SU-DHL-6 (cell line): ENCODE results near the gene ZMYND8.
"Not testable (repeated sequence)": the region's sequence is repeated elsewhere in the genome, so short reads cannot be mapped to it uniquely, and the experiment has no call there.

Experiments used
- H2AFZ ChIP-seq: fragments of 200-600 bp; sonication (generic); 2 replicates; pipeline ENCODE4 v1.6.1; 2014; ENCODE audit warnings: low read depth, mild to moderate bottlenecking, moderate library complexity, mixed read lengths, antibody characterized with exemption, low read length; ENCODE audit not compliant: severe bottlenecking
- H3F3A ChIP-seq: fragments of 200-600 bp; shearing (Covaris generic); 2 replicates; pipeline ENCODE4 v1.6.0; 2016; ENCODE audit warnings: antibody characterized with exemption, mild to moderate bottlenecking; ENCODE audit not compliant: insufficient read depth
- H3K27ac ChIP-seq: fragments of 200-600 bp; sonication (generic); 2 replicates; pipeline ENCODE4 v1.5.1; 2016; ENCODE audit warnings: low read depth, mild to moderate bottlenecking, low read length, moderate library complexity, mixed read lengths
- H3K27me3 ChIP-seq: fragments of 200-600 bp; sonication (generic), shearing (Covaris generic); 2 replicates; pipeline ENCODE4 v1.6.0; 2014; ENCODE audit warnings: mild to moderate bottlenecking, low read length
- H3K36me3 ChIP-seq: fragments of 200-600 bp; sonication (generic); 2 replicates; pipeline ENCODE4 v1.6.1; 2014; ENCODE audit warnings: mild to moderate bottlenecking, low read length, mixed read lengths
- H3K4me2 ChIP-seq: fragments of 300-600, 200-600 bp; shearing (Covaris generic), sonication (generic); 2 replicates; pipeline ENCODE4 v1.6.0; 2014; ENCODE audit warnings: low read length, low read depth, mild to moderate bottlenecking; ENCODE audit not compliant: poor library complexity, severe bottlenecking
- H3K4me3 ChIP-seq: fragments of 200-600 bp; sonication (generic); 2 replicates; pipeline ENCODE4 v1.5.1; 2014; ENCODE audit warnings: antibody characterized with exemption, low read length, mild to moderate bottlenecking, mixed read lengths; ENCODE audit not compliant: insufficient read depth, poor library complexity, severe bottlenecking
- H3K79me2 ChIP-seq: fragments of 200-600 bp; sonication (generic); 2 replicates; pipeline ENCODE4 v1.6.1; 2014; ENCODE audit warnings: mild to moderate bottlenecking, low read length, moderate library complexity; ENCODE audit not compliant: insufficient read depth
- H3K9ac ChIP-seq: fragments of 200-600 bp; sonication (generic); 2 replicates; pipeline ENCODE4 v1.7.0; 2014; ENCODE audit warnings: mild to moderate bottlenecking, low read length
- H3K9me2 ChIP-seq: fragments of 200-600 bp; sonication (generic); replicated peaks from 2 replicates; pipeline ENCODE4 v1.6.1; 2014; ENCODE audit warnings: low read length; ENCODE audit not compliant: insufficient read depth
- H3K9me3 ChIP-seq: fragments of 200-600 bp; sonication (generic); 2 replicates; pipeline ENCODE4 v1.6.1; 2014; ENCODE audit warnings: low read length, mixed read lengths; ENCODE audit not compliant: insufficient read depth
- H4K20me1 ChIP-seq: fragments of 200-600 bp; sonication (generic); 2 replicates; pipeline ENCODE4 v1.6.1; 2014; ENCODE audit warnings: low read depth, mild to moderate bottlenecking, antibody characterized with exemption, low read length, moderate library complexity, mixed read lengths
- EZH2phosphoT487 ChIP-seq: fragments of 200-600 bp; sonication (generic), shearing (Covaris generic); conservative IDR thresholded peaks from 2 replicates; pipeline ENCODE4 v1.6.1; 2018; ENCODE audit warnings: mild to moderate bottlenecking, antibody characterized with exemption, low read length, moderate library complexity, mixed read lengths
- TF ChIP-seq, protein P1 (sequence below): fragments of 200-600 bp; sonication (generic); IDR thresholded peaks from one replicate; pipeline ENCODE4 v1.5.1; 2017; ENCODE audit warnings: antibody characterized with exemption, mild to moderate bottlenecking, low read length, moderate library complexity; ENCODE audit not compliant: insufficient read depth, poor library complexity, severe bottlenecking

Gene ZMYND8

DNA sequence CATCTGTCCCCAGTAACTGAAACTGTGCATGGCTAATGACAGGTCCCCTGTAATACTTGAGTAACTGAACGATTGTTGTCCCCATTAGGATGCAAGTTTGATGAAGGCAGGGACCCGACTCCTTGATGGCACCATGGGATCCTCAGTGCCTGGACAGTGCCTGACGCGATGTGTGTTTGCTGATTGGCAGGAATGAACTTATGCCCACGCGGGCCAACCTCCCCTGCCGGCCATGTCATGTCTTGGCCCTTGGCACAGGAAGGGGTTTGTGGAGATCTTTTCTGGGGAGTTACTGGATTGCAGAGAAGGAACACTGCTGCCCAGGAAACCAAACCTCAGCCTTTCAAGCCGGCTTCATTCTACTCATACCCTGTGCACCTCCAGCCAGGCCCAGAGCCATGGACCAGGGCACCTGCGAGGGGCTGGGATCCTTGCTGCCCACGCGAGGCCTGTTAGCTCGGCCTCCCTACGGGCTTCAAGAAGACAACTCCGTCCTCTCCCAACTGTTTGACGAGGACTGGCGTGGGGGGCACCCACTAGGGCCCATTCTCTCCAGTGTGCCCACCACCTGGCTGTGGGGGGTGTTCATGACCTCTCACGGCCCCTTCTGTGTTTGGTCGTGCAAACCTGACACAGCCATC lies 147.8 kb downstream of the ZMYND8 start:
- Histone ChIP-seq H3K4me2 (no peak overlapping the region), H3K9ac (no peak overlapping the region), H3K79me2 (no peaks in the 10 kb centered on the region), H3K27me3 (no peaks in the 10 kb centered on the region), H3K36me3 (peaks cover 13% of the 10 kb centered on the region; the same call in 1 of the 2 replicates), H2AFZ (no peak overlapping the region), H3K9me3 (no peaks in the 10 kb centered on the region), H3K27ac (no peak overlapping the region), H3K4me3 (no peak overlapping the region), H4K20me1 (no peaks in the 10 kb centered on the region), H3F3A (0 out of 2 replicates have a peak, but pooled peaks cover 4% of the 10 kb centered on the region), H3K9me2 (no peaks in the 10 kb centered on the region)
- TF ChIP-seq, protein P1, sequence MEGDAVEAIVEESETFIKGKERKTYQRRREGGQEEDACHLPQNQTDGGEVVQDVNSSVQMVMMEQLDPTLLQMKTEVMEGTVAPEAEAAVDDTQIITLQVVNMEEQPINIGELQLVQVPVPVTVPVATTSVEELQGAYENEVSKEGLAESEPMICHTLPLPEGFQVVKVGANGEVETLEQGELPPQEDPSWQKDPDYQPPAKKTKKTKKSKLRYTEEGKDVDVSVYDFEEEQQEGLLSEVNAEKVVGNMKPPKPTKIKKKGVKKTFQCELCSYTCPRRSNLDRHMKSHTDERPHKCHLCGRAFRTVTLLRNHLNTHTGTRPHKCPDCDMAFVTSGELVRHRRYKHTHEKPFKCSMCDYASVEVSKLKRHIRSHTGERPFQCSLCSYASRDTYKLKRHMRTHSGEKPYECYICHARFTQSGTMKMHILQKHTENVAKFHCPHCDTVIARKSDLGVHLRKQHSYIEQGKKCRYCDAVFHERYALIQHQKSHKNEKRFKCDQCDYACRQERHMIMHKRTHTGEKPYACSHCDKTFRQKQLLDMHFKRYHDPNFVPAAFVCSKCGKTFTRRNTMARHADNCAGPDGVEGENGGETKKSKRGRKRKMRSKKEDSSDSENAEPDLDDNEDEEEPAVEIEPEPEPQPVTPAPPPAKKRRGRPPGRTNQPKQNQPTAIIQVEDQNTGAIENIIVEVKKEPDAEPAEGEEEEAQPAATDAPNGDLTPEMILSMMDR = no peak
- no peak for TF ChIP-seq EZH2phosphoT487

DNA sequence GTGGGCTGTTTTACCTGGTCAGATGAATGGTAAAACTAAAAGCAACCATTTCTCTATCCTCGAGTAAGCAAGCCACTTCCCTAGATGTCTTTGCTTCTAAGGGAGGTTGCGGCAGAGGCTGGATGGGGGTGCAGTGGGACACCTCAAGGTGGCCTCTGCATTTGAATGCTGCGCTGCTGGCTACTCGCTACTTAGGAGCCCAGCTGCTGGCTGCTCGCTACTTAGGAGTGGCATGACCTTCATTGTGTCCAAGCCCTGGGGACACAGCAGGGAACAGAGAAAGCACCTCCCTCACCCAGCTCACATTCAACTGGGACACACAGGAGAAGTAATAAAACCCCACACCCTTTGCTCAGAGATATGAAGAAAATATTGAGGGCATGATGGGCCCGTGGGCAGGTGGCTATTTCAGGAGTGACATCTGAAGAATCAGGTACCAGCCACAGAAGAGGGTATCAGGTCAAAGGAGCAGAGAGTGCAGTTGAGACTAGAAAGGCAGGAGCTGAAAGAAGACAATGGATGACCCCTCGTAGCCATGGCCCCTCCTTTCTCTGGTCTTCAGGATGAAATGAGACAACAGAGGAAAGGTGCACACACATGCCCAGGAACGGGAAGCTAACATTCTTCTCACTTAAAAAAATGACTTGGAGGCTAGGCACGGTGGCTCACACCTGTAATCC lies 149.4 kb downstream of the ZMYND8 start:
- Histone ChIP-seq H4K20me1 (no peaks in the 10 kb centered on the region), H3K27me3 (no peaks in the 10 kb centered on the region), H3K79me2 (no peaks in the 10 kb centered on the region), H3K4me3 (no peak overlapping the region), H3K9me2 (no peaks in the 10 kb centered on the region), H3K4me2 (no peak overlapping the region), H3K9ac (no peak overlapping the region), H3K36me3 (0 out of 2 replicates have a peak, but pooled peaks cover 6% of the 10 kb centered on the region), H2AFZ (no peak overlapping the region), H3K9me3 (no peaks in the 10 kb centered on the region), H3F3A (0 out of 2 replicates have a peak, but pooled peaks cover 4% of the 10 kb centered on the region), H3K27ac (no peak overlapping the region)
- TF ChIP-seq, protein P1 = no peak
- TF ChIP-seq EZH2phosphoT487 = no peak

DNA sequence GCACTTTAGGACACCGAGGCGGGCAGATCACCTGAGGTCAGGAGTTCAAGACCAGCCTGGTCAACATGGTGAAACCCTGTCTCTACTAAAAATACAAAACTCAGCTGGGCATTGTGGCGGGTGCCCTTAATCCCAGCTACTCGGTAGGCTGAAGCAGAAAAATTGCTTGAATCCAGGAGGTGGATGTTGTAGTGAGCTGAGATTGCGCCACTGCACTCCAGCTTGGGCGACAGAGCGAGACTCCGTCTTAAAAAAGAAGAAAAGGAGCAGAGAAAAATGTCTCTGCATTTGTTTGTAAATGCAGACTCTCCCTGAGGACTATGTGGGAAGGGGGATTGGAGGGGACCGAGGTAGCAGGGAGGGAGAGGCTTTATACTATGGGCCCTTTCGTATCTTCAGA lies 149.9 kb downstream of the ZMYND8 start:
- H3K9me2 ChIP-seq, H3K36me3 ChIP-seq, H3K79me2 ChIP-seq, H3K9me3 ChIP-seq, H2AFZ ChIP-seq, H3K27me3 ChIP-seq, H3K4me2 ChIP-seq, H3F3A ChIP-seq, H3K9ac ChIP-seq, H3K4me3 ChIP-seq, H4K20me1 ChIP-seq, H3K27ac ChIP-seq: not testable (repeated sequence)

DNA sequence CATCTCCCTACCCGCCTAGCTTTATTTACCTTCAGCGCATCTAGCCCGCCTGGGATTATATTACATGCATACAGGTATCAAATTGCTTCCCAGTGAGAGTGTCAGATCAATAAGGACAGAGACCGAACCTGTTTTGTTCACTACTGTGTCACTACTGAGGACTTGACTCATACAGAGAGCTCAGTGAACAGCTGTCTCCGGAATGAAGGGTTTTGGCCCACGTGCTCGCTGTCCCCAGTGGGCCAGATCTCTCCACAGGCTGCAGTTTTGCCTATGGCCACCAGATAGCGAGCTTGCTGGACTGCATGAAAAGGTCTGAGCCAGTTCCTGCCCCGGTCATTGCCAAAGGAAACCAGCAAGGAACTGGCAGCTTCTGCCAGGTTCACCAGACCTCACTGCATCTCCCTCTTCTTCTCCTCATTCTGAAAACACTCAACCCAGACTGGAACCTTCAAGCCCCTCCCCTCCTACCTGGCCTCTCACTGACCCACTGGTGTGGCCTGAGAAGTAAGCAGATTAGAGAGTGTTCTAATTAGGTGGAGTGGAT lies 150.8 kb downstream of the ZMYND8 start:
- Histone ChIP-seq H3K4me2 (no peak overlapping the region), H2AFZ (no peak overlapping the region), H3K27ac (no peak overlapping the region), H3K36me3 (0 out of 2 replicates have a peak, but pooled peaks cover 6% of the 10 kb centered on the region), H4K20me1 (no peaks in the 10 kb centered on the region), H3K9ac (no peak overlapping the region), H3K4me3 (no peak overlapping the region), H3K79me2 (no peaks in the 10 kb centered on the region), H3K9me3 (no peaks in the 10 kb centered on the region), H3K9me2 (no peaks in the 10 kb centered on the region), H3K27me3 (no peaks in the 10 kb centered on the region), H3F3A (0 out of 2 replicates have a peak, but pooled peaks cover 4% of the 10 kb centered on the region)
- TF ChIP-seq, protein P1 = peak; percentile 18
- no peak for TF ChIP-seq EZH2phosphoT487

DNA sequence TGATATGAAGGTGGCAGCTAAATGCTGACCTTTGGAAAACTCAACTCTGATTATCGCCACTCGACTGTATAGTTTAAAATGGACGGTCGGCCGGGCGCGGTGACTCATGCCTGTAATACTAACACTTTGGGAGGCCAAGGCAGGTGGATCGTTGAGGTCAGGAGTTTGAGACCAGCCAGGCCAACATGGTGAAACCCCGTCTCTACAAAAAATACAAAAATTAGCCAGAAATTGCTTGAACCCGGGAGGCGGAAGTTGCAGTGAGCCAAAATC lies 151.7 kb downstream of the ZMYND8 start:
- H3K9me2 ChIP-seq, H3K4me3 ChIP-seq, H3K36me3 ChIP-seq, H3K9me3 ChIP-seq, H3F3A ChIP-seq, H3K27me3 ChIP-seq, H2AFZ ChIP-seq, H3K27ac ChIP-seq, H3K9ac ChIP-seq, H3K79me2 ChIP-seq, H4K20me1 ChIP-seq, H3K4me2 ChIP-seq: not testable (repeated sequence)
